WERI-Rb-1 (cell line): ENCODE results near the gene KCNMA1.

Experiments used
- DNase-seq: peaks from one replicate; pipeline ENCODE4 v3.0.0-alpha.2; 2020
- H3K27ac ChIP-seq: fragments of 250-450 bp; sonication (Bioruptor Pico); 2 replicates; pipeline ENCODE4 v1.5.1; 2020; ENCODE audit warnings: mild to moderate bottlenecking, moderate library complexity
- H3K27me3 ChIP-seq: fragments of 250-450 bp; sonication (Bioruptor Pico); 2 replicates; pipeline ENCODE4 v1.5.1; 2021; ENCODE audit warnings: mild to moderate bottlenecking, low read depth, moderate library complexity; ENCODE audit not compliant: insufficient read depth, severe bottlenecking
- H3K36me3 ChIP-seq: fragments of 250-450 bp; sonication (Bioruptor Pico); 2 replicates; pipeline ENCODE4 v1.5.1; 2020; ENCODE audit warnings: mild to moderate bottlenecking, moderate library complexity
- H3K4me3 ChIP-seq: 2 replicates; pipeline ENCODE4 v1.5.1; 2011; ENCODE audit warnings: low read depth, mild to moderate bottlenecking, control low read depth, low read length
- H3K9me3 ChIP-seq: fragments of 250-450 bp; sonication (Bioruptor Pico); 2 replicates; pipeline ENCODE4 v1.5.1; 2021; ENCODE audit warnings: mild to moderate bottlenecking, moderate library complexity; ENCODE audit not compliant: severe bottlenecking
- CTCF ChIP-seq: IDR thresholded peaks from 2 replicates; pipeline ENCODE4 v1.5.1; 2011; ENCODE audit warnings: low read depth, mild to moderate bottlenecking, control low read depth, inconsistent platforms, low read length

The KCNMA1 gene

GRCh38 chr10:77501152-77501845, 136.3 kb downstream of the KCNMA1 start:
- Histone ChIP-seq H3K4me3 (no peak overlapping the region), H3K27ac (no peak overlapping the region)
- no peak for TF ChIP-seq CTCF

GRCh38 chr10:77500754-77501151, 136.9 kb downstream of the KCNMA1 start:
- no peak for TF ChIP-seq CTCF
- Histone ChIP-seq H3K4me3 (no peak overlapping the region), H3K36me3 (no peaks in the 10 kb centered on the region), H3K9me3 (no peaks in the 10 kb centered on the region), H3K27ac (no peak overlapping the region), H3K27me3 (no peaks in the 10 kb centered on the region)
- DNase-seq = no peak

More at GRCh38 chr10:77501152-77501845, 136.3 kb downstream of the KCNMA1 start:
- no peak for DNase-seq
- Histone ChIP-seq H3K9me3 (no peaks in the 10 kb centered on the region), H3K27me3 (no peaks in the 10 kb centered on the region), H3K36me3 (no peaks in the 10 kb centered on the region)

GRCh38 chr10:77498829-77499228, 138.8 kb downstream of the KCNMA1 start:
- TF ChIP-seq CTCF = no peak
- Histone ChIP-seq H3K36me3 (no peaks in the 10 kb centered on the region), H3K9me3 (no peaks in the 10 kb centered on the region), H3K27ac (no peak overlapping the region), H3K27me3 (no peaks in the 10 kb centered on the region), H3K4me3 (no peak overlapping the region)
- DNase-seq = no peak

- Histone ChIP-seq H3K36me3 (no peaks in the 10 kb centered on the region), H3K9me3 (no peaks in the 10 kb centered on the region), H3K4me3 (no peak overlapping the region), H3K27ac (no peak overlapping the region), H3K27me3 (no peaks in the 10 kb centered on the region)
- no peak for TF ChIP-seq CTCF
- DNase-seq = no peak
Observed at GRCh38 chr10:77498210-77498609, 139.4 kb downstream of the KCNMA1 start.

- Histone ChIP-seq H3K27me3 (no peaks in the 10 kb centered on the region), H3K27ac (no peak overlapping the region), H3K4me3 (no peak overlapping the region), H3K36me3 (no peaks in the 10 kb centered on the region), H3K9me3 (no peaks in the 10 kb centered on the region)
- DNase-seq = no peak
- TF ChIP-seq CTCF = no peak
Observed at GRCh38 chr10:77497748-77498147, 139.9 kb downstream of the KCNMA1 start.

- Histone ChIP-seq H3K27ac (no peak overlapping the region), H3K27me3 (no peaks in the 10 kb centered on the region), H3K4me3 (no peak overlapping the region), H3K36me3 (no peaks in the 10 kb centered on the region), H3K9me3 (no peaks in the 10 kb centered on the region)
- no peak for DNase-seq
- TF ChIP-seq CTCF = no peak
Observed at GRCh38 chr10:77496941-77497420, 140.6 kb downstream of the KCNMA1 start.
